A673 (cell line): ENCODE data around the gene KAZN. TPM values are rescaled to one million over a fixed set of nuclear protein-coding genes. Genes with fewer than 3 reads are reported as not detected.
"Not testable (repeated sequence)": the region's sequence is repeated elsewhere in the genome, so short reads cannot be mapped to it uniquely, and the experiment has no call there.

Experiments
- BruUV-seq: library from RNA; stranded (reverse); fragments of 400-500 nt; replicated peaks from 2 replicates; lab custom pipeline; 2021; lab: Mats Ljungman, UMichigan
- CTCF ChIA-PET: fragments of 300-600 bp; sonication (Branson Sonifier 250); formaldehyde crosslinking; loops from one replicate; lab custom pipeline; 2022; ENCODE audit warnings: antibody characterized with exemption; lab: Charles Lee
- POLR2A ChIA-PET: fragments of 300-600 bp; sonication (Branson Sonifier 250); formaldehyde crosslinking; loops from one replicate; lab custom pipeline; 2022; ENCODE audit warnings: antibody characterized with exemption; ENCODE audit not compliant: low non-redundant PET; lab: Charles Lee
- DNase-seq: peaks from one replicate; pipeline ENCODE4 v3.0.0-alpha.2; 2015; ENCODE audit warnings: low spot score
- H3K27ac ChIP-seq: fragments of 200-600 bp; sonication (generic); 2 replicates; pipeline ENCODE4 v1.5.1; 2016; ENCODE audit warnings: mixed run types, low read depth, mild to moderate bottlenecking, mixed read lengths, antibody characterized with exemption, low read length; ENCODE audit not compliant: poor library complexity, severe bottlenecking
- H3K27me3 ChIP-seq: fragments of 200-600 bp; sonication (generic); replicated peaks from 2 replicates; pipeline ENCODE4 v1.6.1; 2017; ENCODE audit warnings: mixed run types, low read depth, mild to moderate bottlenecking, mixed read lengths, antibody characterized with exemption, low read length; ENCODE audit not compliant: insufficient read depth, poor library complexity
- H3K36me3 ChIP-seq: fragments of 200-600 bp; sonication (generic); 2 replicates; pipeline ENCODE4 v1.6.1; 2016; ENCODE audit warnings: mixed run types, mild to moderate bottlenecking, mixed read lengths, antibody characterized with exemption, low read length; ENCODE audit not compliant: insufficient read depth, poor library complexity, severe bottlenecking
- H3K4me1 ChIP-seq: fragments of 200-600 bp; sonication (generic); 2 replicates; pipeline ENCODE4 v1.6.1; 2017; ENCODE audit warnings: mixed run types, mild to moderate bottlenecking, mixed read lengths, antibody characterized with exemption, low read length; ENCODE audit not compliant: insufficient read depth, poor library complexity, severe bottlenecking
- H3K4me3 ChIP-seq: fragments of 200-600 bp; sonication (generic); 2 replicates; pipeline ENCODE4 v1.5.1; 2016; ENCODE audit warnings: low read depth, mixed run types, mild to moderate bottlenecking, mixed read lengths, low read length; ENCODE audit not compliant: poor library complexity, severe bottlenecking
- H3K9me3 ChIP-seq: fragments of 200-600 bp; sonication (generic); 2 replicates; pipeline ENCODE4 v1.6.1; 2016; ENCODE audit warnings: mixed run types, low read depth, mild to moderate bottlenecking, mixed read lengths, antibody characterized with exemption, low read length; ENCODE audit not compliant: poor library complexity, severe bottlenecking
- EZH2 ChIP-seq: fragments of 200-600 bp; sonication (generic); IDR thresholded peaks from 2 replicates; pipeline ENCODE4 v1.6.1; 2017; ENCODE audit warnings: borderline replicate concordance, low read depth, mild to moderate bottlenecking, mixed read lengths, antibody characterized with exemption, low read length; ENCODE audit not compliant: poor library complexity, severe bottlenecking
- intact Hi-C: fragments of 100-400 bp; cut with micrococcal nuclease; formaldehyde crosslinking; loops from one replicate; pipeline ENCODE4 v1.10.0; 2022; ENCODE audit not compliant: unreplicated experiment
- total RNA-seq: library from RNA; stranded (reverse); gene quantifications from 2 replicates; pipeline ENCODE4 v1.2.3, GENCODE V29; 2021
- TF ChIP-seq, protein P1 (sequence below): fragments of 300-800, 200-600 bp; sonication (generic); conservative IDR thresholded peaks from 2 replicates; pipeline ENCODE4 v1.5.1; 2017; ENCODE audit warnings: low read depth, mild to moderate bottlenecking, antibody characterized with exemption, low read length, moderate library complexity, mixed read lengths

Gene KAZN
- total RNA-seq, 1 experiment from 2014 or later: 8.0 TPM

GRCh38 chr1:15130607-15131006 is 532.1 kb downstream of the KAZN start:
- CTCF ChIA-PET: no interaction called here
- no peak for TF ChIP-seq EZH2
- TF ChIP-seq, protein P1, sequence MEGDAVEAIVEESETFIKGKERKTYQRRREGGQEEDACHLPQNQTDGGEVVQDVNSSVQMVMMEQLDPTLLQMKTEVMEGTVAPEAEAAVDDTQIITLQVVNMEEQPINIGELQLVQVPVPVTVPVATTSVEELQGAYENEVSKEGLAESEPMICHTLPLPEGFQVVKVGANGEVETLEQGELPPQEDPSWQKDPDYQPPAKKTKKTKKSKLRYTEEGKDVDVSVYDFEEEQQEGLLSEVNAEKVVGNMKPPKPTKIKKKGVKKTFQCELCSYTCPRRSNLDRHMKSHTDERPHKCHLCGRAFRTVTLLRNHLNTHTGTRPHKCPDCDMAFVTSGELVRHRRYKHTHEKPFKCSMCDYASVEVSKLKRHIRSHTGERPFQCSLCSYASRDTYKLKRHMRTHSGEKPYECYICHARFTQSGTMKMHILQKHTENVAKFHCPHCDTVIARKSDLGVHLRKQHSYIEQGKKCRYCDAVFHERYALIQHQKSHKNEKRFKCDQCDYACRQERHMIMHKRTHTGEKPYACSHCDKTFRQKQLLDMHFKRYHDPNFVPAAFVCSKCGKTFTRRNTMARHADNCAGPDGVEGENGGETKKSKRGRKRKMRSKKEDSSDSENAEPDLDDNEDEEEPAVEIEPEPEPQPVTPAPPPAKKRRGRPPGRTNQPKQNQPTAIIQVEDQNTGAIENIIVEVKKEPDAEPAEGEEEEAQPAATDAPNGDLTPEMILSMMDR: no peak
- intact Hi-C loops: no loop called here
- no peaks in the 10 kb centered on the region for H3K9me3 ChIP-seq
- H3K36me3 ChIP-seq: no peaks in the 10 kb centered on the region
- H3K27ac ChIP-seq: no peak overlapping the region
- H3K4me1 ChIP-seq: no peaks in the 10 kb centered on the region
- no peak for DNase-seq
- H3K4me3 ChIP-seq: no peak overlapping the region
- POLR2A ChIA-PET: no interaction called here
- no TSS peak for BruUV-seq
- no peaks in the 10 kb centered on the region for H3K27me3 ChIP-seq

GRCh38 chr1:15132965-15133364 is 534.5 kb downstream of the KAZN start:
- Histone ChIP-seq H3K27me3 (no peaks in the 10 kb centered on the region), H3K4me3 (no peak overlapping the region), H3K4me1 (no peaks in the 10 kb centered on the region), H3K27ac (no peak overlapping the region), H3K36me3 (no peaks in the 10 kb centered on the region), H3K9me3 (no peaks in the 10 kb centered on the region)
- TF ChIP-seq, protein P1: no peak
- TF ChIP-seq EZH2: no peak
- CTCF ChIA-PET: interaction anchor here (0.7 kb wide), 2 partner anchors 63 to 364 kb away, joined by 4 to 8 read pairs; no protein-coding TSS in a partner anchor
- no peak for DNase-seq
- POLR2A ChIA-PET: no interaction called here
- intact Hi-C loops: no loop called here
- BruUV-seq: no TSS peak

- no TSS peak for BruUV-seq
- CTCF ChIA-PET: no interaction called here
- H3K4me1 ChIP-seq: no peaks in the 10 kb centered on the region
- H3K27me3 ChIP-seq: no peaks in the 10 kb centered on the region
- H3K27ac ChIP-seq: no peak overlapping the region
- no peak overlapping the region for H3K4me3 ChIP-seq
- TF ChIP-seq, protein P1: no peak
- no peak for TF ChIP-seq EZH2
- intact Hi-C loops: no loop called here
- POLR2A ChIA-PET: no interaction called here
- no peaks in the 10 kb centered on the region for H3K9me3 ChIP-seq
- no peak for DNase-seq
- H3K36me3 ChIP-seq: no peaks in the 10 kb centered on the region
Observed at GRCh38 chr1:15134285-15134684, 535.8 kb downstream of the KAZN start.

GRCh38 chr1:15135604-15136003 is 537.1 kb downstream of the KAZN start:
- H3K27me3 ChIP-seq, POLR2A ChIA-PET, H3K4me3 ChIP-seq, H3K36me3 ChIP-seq, H3K9me3 ChIP-seq, BruUV-seq, DNase-seq, H3K27ac ChIP-seq, H3K4me1 ChIP-seq, intact Hi-C loops: not testable (repeated sequence)
- CTCF ChIA-PET: interaction anchor here (0.6 kb wide), 1 partner anchor 36 kb away, joined by 3 read pairs; no protein-coding TSS in a partner anchor
